ENCODE measurements around the gene AKR1C4.

DNA sequence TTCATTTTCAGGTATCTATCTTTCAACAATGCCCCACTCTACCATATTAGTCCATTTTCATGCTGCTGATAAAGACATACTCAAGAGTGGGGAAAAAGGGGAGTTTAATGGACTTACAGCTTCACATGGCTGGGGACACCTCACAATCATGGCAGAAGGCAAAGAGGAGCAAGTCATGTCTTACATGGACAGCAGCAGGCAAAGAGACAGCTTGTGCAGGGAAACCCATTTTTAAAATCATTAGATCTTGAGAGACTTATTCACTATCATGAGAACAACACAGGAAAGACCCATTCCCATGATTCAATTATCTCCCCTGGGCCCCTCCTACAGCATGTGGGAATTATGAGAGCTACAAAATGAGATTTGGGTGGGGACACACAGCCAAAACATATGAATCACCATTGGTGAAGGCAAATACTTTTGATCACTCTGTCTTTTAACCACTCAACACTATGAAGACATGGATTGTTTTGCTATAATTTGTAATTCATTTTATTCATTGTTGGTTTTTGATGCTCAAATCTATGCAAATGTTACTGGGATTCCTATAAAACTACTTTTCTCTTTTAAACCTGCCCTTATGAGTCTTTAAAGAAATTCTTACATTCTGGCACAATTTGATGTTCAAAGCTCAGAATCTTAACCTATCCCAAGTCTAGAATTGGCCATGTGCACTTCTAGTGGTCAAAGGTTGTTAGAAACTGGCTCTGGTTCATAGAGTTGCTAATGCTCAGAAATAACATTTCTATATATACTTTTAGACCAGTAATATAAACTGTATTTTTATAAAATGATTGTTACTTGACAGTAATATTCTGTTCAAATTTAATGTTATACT lies 15.3 kb downstream of the AKR1C4 start:
- TF ChIP-seq, protein P1, sequence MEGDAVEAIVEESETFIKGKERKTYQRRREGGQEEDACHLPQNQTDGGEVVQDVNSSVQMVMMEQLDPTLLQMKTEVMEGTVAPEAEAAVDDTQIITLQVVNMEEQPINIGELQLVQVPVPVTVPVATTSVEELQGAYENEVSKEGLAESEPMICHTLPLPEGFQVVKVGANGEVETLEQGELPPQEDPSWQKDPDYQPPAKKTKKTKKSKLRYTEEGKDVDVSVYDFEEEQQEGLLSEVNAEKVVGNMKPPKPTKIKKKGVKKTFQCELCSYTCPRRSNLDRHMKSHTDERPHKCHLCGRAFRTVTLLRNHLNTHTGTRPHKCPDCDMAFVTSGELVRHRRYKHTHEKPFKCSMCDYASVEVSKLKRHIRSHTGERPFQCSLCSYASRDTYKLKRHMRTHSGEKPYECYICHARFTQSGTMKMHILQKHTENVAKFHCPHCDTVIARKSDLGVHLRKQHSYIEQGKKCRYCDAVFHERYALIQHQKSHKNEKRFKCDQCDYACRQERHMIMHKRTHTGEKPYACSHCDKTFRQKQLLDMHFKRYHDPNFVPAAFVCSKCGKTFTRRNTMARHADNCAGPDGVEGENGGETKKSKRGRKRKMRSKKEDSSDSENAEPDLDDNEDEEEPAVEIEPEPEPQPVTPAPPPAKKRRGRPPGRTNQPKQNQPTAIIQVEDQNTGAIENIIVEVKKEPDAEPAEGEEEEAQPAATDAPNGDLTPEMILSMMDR (IDR thresholded peaks at IDR 0.05; ENCODE audit: low read length) = no peak
- TF ChIP-seq EZH2 (IDR thresholded peaks at IDR 0.05; ENCODE audit: borderline replicate concordance, low read length) = no peak

Measured in OCI-LY1 (cell line).